ENCODE results near the gene MYO19. TPM values are rescaled to one million over a fixed set of nuclear protein-coding genes. Genes with fewer than 3 reads are reported as not detected.
A peak's percentile ranks its signal among the peaks of the same experiment; 100 is the strongest.

MYO19 gene
- total RNA-seq, 2 donors from 2014 or later, result 75.9 to 77.1 TPM

DNA sequence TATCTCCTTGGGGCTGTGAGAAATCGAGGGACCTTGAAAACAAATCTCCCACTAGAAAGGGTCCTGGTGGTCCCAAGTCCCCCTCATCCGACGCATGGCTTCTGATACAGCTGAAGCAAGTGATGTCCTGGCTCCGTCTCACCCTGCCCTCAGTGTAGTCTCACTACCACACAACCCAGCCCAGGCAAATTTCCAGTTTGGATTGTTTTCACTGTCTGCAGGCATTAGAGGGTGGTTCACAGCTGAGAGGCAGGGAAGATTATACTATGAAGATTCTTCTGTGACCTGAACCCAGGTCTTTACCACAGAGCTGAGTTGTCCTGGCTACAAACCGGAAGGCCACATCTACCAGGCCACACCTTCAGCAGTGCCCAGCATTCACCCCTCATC, 30.5 kb downstream of the MYO19 start:
- Mint-ChIP-seq H3K36me3 (ENCODE audit: low read depth) (peaks cover 2% of the 10 kb centered on the region), H3K27me3 (no peaks in the 10 kb centered on the region), H3K4me1 (peaks cover 7% of the 10 kb centered on the region), H3K27ac (peak overlapping the region; percentile 34), H3K4me3 (no peak overlapping the region)
- DNase-seq (no peak), ATAC-seq (no peak)
- no peaks in the 10 kb centered on the region for H3K9me3 ChIP-seq (ENCODE audit: control insufficient read depth, low read length, poor library complexity, severe bottlenecking)

DNA sequence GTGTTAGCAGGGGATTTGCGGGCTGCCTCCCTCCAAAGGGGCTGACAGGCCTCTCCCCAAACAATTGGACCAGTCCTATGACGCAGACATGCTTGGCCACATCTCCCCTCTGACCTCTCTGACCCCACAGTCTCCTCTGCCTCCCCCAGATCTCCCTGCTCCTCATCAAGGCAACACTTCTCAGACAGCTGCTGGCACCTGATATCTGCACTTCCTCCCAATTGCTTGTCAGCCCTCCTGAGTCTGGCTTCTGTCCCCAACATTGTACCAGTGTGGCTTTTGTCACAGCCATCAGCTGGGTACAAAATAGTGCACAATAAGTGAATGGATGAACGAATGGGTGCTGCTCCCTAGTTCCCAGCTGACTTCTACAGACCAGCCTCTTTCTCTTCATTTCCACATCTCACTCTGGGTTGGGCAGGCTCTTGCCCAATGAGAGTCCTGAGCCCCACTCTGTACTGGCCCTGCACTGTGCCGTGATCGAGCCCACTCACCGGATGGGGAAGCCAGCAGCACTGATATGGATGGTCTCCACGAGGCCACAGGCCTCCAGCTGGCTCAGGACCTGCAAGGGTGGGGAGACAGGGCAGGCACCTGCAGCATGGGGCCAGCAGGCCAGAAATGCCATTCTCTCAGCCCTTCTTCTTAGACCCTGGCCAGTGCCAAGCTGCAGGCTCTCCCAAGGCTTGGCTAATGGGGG, 31.1 kb downstream of the MYO19 start:
- Mint-ChIP-seq H3K27ac (peak overlapping the region; percentile 34), H3K36me3 (ENCODE audit: low read depth) (peaks cover 2% of the 10 kb centered on the region), H3K4me3 (no peak overlapping the region), H3K4me1 (peaks cover 7% of the 10 kb centered on the region), H3K27me3 (no peaks in the 10 kb centered on the region)
- ATAC-seq (no peak), DNase-seq (no peak)
- no peaks in the 10 kb centered on the region for H3K9me3 ChIP-seq (ENCODE audit: control insufficient read depth, low read length, poor library complexity, severe bottlenecking)

GRCh38 chr17:36501963-36502362, 32.7 kb downstream of the MYO19 start:
- Mint-ChIP-seq H3K4me1 (peaks cover 7% of the 10 kb centered on the region), H3K36me3 (ENCODE audit: low read depth) (peaks cover 2% of the 10 kb centered on the region), H3K4me3 (no peak overlapping the region), H3K27me3 (no peaks in the 10 kb centered on the region), H3K27ac (peak overlapping the region; percentile 57)
- ATAC-seq (no peak), DNase-seq (no peak)
- no peaks in the 10 kb centered on the region for H3K9me3 ChIP-seq (ENCODE audit: control insufficient read depth, low read length, poor library complexity, severe bottlenecking)

- Mint-ChIP-seq H3K36me3 (ENCODE audit: low read depth) (peaks cover 2% of the 10 kb centered on the region), H3K4me1 (peaks cover 7% of the 10 kb centered on the region)
Measured at GRCh38 chr17:36501351-36501750, 33.3 kb downstream of the MYO19 start.

DNA sequence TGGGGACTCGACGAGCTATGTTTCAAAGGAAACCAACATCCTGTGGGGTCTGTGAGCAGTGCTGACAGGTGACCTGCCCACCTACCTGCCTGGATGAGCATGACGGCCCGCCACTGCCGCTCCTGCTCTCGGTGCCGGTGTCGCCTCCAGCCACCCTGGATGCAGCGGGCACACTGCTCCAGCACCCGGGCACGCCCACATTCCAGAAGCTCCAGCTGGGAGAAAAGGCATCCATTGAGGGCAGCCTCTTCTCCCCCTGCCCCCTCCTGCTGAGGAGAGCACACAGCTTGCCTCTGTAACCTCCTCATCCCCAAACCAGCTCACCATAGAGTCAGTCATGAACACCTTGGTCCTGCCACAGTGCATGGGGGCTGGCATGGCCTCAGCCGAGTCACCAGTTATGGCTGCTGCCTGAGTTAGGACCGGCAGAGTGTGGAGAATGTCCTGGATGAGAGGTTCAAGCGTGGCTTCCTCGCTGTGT, 33.9 kb downstream of the MYO19 start:
- Mint-ChIP-seq H3K27ac (no peak overlapping the region), H3K27me3 (no peaks in the 10 kb centered on the region), H3K4me3 (no peak overlapping the region), H3K36me3 (ENCODE audit: low read depth) (peaks cover 4% of the 10 kb centered on the region), H3K4me1 (peaks cover 7% of the 10 kb centered on the region)
- DNase-seq (no peak), ATAC-seq (no peak)
- H3K9me3 ChIP-seq (ENCODE audit: control insufficient read depth, low read length, poor library complexity, severe bottlenecking), result no peaks in the 10 kb centered on the region

More at GRCh38 chr17:36501351-36501750, 33.3 kb downstream of the MYO19 start:
- H3K27ac Mint-ChIP-seq, result no peak overlapping the region
- no peak for DNase-seq
- no peak overlapping the region for H3K4me3 Mint-ChIP-seq
- H3K27me3 Mint-ChIP-seq, result no peaks in the 10 kb centered on the region
- H3K9me3 ChIP-seq (ENCODE audit: control insufficient read depth, low read length, poor library complexity, severe bottlenecking), result no peaks in the 10 kb centered on the region
- ATAC-seq, result no peak

- H3K4me1 Mint-ChIP-seq, result peaks cover 5% of the 10 kb centered on the region
- H3K27ac Mint-ChIP-seq, result no peak overlapping the region
- H3K4me3 Mint-ChIP-seq, result no peak overlapping the region
- no peaks in the 10 kb centered on the region for H3K27me3 Mint-ChIP-seq
- no peak for ATAC-seq
- no peak for DNase-seq
- peaks cover 4% of the 10 kb centered on the region for H3K36me3 Mint-ChIP-seq (ENCODE audit: low read depth)
- no peaks in the 10 kb centered on the region for H3K9me3 ChIP-seq (ENCODE audit: control insufficient read depth, low read length, poor library complexity, severe bottlenecking)
Measured at GRCh38 chr17:36498560-36499300, 35.9 kb downstream of the MYO19 start.

DNA sequence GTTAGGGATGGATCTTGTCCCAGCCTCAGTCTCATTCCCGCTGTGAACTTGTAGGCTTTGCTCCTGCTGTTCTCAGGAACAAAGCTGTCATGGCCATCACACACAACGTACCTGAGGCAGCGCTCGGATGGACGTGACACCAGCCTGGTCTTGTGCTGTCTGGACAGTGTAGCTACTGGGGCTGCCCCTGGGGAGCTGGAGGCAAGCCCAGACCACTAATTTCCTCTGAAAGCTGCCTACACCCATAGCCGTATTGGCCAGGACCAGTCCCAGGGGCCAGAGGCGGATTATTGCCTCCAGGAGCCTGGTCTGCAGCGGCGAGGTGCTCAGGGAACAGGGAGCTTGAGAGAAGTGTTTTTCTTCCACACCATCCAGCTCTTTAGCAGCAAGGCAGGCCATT, 36.5 kb downstream of the MYO19 start:
- DNase-seq, result no peak
- H3K27ac Mint-ChIP-seq, result no peak overlapping the region
- no peaks in the 10 kb centered on the region for H3K27me3 Mint-ChIP-seq
- peaks cover 4% of the 10 kb centered on the region for H3K36me3 Mint-ChIP-seq (ENCODE audit: low read depth)
- H3K4me1 Mint-ChIP-seq, result peaks cover 5% of the 10 kb centered on the region
- H3K9me3 ChIP-seq (ENCODE audit: control insufficient read depth, low read length, poor library complexity, severe bottlenecking), result no peaks in the 10 kb centered on the region
- ATAC-seq, result no peak
- no peak overlapping the region for H3K4me3 Mint-ChIP-seq

DNA sequence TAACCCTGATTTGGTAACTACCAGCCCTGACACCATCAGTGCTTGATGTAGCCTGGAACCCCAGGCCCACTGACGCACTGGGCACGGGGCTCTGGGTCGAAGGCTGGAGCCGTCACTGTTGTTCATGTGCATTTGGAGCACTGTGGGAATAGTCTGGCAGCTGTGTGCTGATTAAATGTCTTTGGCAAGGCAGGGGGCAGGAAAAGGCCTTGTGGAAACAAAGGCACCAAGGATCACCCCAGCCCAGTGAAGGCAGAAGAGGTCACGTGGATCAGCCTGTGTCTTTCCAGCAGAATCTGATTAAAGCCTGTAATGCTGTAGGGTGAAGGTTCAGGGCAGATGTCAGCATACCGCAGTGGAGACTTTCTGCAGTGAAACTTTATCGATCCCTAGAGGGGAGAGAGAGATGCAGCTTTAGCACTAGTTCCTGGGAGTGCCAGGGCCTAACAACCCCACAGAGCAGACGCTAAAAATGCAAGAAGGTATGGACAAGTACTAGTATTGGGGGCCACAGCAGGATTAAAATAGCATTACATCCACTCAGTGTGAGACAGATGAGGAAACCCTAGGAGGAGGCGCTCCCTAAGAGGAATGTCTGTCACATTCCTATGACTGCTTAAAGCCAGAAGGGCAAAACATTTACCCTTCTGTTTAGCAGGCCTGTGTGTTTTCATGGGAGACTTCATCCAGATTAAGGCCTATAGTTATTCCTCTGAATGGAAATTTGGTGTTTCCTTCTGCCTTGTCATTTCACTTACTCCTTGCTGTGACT, 38.5 kb downstream of the MYO19 start:
- Mint-ChIP-seq H3K27me3 (no peaks in the 10 kb centered on the region), H3K4me1 (peaks cover 7% of the 10 kb centered on the region), H3K36me3 (ENCODE audit: low read depth) (peaks cover 2% of the 10 kb centered on the region), H3K4me3 (no peak overlapping the region), H3K27ac (no peak overlapping the region)
- DNase-seq (no peak), ATAC-seq (no peak)
- no peaks in the 10 kb centered on the region for H3K9me3 ChIP-seq (ENCODE audit: control insufficient read depth, low read length, poor library complexity, severe bottlenecking)

- H3K4me3 Mint-ChIP-seq, result no peak overlapping the region
- no peak for DNase-seq
- no peaks in the 10 kb centered on the region for H3K9me3 ChIP-seq (ENCODE audit: control insufficient read depth, low read length, poor library complexity, severe bottlenecking)
- no peak for ATAC-seq
- H3K27me3 Mint-ChIP-seq, result no peaks in the 10 kb centered on the region
- peak overlapping the region; percentile 39 for H3K27ac Mint-ChIP-seq
- peaks cover 3% of the 10 kb centered on the region for H3K36me3 Mint-ChIP-seq (ENCODE audit: low read depth)
- peaks cover 11% of the 10 kb centered on the region for H3K4me1 Mint-ChIP-seq
Measured at GRCh38 chr17:36495076-36495578, 39.5 kb downstream of the MYO19 start.

- ATAC-seq, result no peak
- Mint-ChIP-seq H3K27ac (peak overlapping the region; percentile 39), H3K27me3 (no peaks in the 10 kb centered on the region)
Measured at GRCh38 chr17:36494674-36495073, 40.0 kb downstream of the MYO19 start.

GRCh38 chr17:36493956-36494355, 40.7 kb downstream of the MYO19 start:
- no peak for ATAC-seq
- H3K27ac Mint-ChIP-seq, result no peak overlapping the region
- peaks cover 20% of the 10 kb centered on the region for H3K4me1 Mint-ChIP-seq
- no peak overlapping the region for H3K4me3 Mint-ChIP-seq
- no peaks in the 10 kb centered on the region for H3K9me3 ChIP-seq (ENCODE audit: control insufficient read depth, low read length, poor library complexity, severe bottlenecking)
- no peak for DNase-seq
- no peaks in the 10 kb centered on the region for H3K27me3 Mint-ChIP-seq
- H3K36me3 Mint-ChIP-seq (ENCODE audit: low read depth), result peaks cover 7% of the 10 kb centered on the region

More at GRCh38 chr17:36494674-36495073, 40.0 kb downstream of the MYO19 start:
- Mint-ChIP-seq H3K36me3 (ENCODE audit: low read depth) (peaks cover 6% of the 10 kb centered on the region), H3K4me1 (peaks cover 14% of the 10 kb centered on the region), H3K4me3 (no peak overlapping the region)
- H3K9me3 ChIP-seq (ENCODE audit: control insufficient read depth, low read length, poor library complexity, severe bottlenecking), result no peaks in the 10 kb centered on the region
- DNase-seq, result no peak

- H3K4me1 Mint-ChIP-seq, result peaks cover 32% of the 10 kb centered on the region
- H3K9me3 ChIP-seq (ENCODE audit: control insufficient read depth, low read length, poor library complexity, severe bottlenecking), result no peaks in the 10 kb centered on the region
- peak within 1 kb of the TSS; percentile 94 for H3K27ac Mint-ChIP-seq
- peak within 1 kb of the TSS; percentile 100 for H3K4me3 Mint-ChIP-seq
- ATAC-seq (peak; percentile 98), DNase-seq (peak; percentile 78 to 84 (median 79))
- H3K27me3 Mint-ChIP-seq, result peaks cover 10% of the 10 kb centered on the region
- H3K36me3 Mint-ChIP-seq (ENCODE audit: low read depth), result peaks cover 11% of the 10 kb centered on the region
Measured at GRCh38 chr17:36486204-36487194, 48.2 kb downstream of the MYO19 start, which contains the start of gene ZNHIT3. Gene ZNHIT3, plus strand, starts transcription at chr17:36486681. Its CDS starts 19 bp downstream, at chr17:36486700.

All from T-helper 17 cell (primary cell).